Measurements from ENCODE around the gene ITPR1.

ITPR1 gene

GRCh38 chr3:4528819-4529600 lies 35.9 kb downstream of the ITPR1 start:
- DNase-seq (ENCODE audit: extremely low read depth, low read depth), result no peak
- no peak for TF ChIP-seq CTCF (IDR thresholded peaks at IDR 0.05; ENCODE audit: low read depth, low read length)

DNA sequence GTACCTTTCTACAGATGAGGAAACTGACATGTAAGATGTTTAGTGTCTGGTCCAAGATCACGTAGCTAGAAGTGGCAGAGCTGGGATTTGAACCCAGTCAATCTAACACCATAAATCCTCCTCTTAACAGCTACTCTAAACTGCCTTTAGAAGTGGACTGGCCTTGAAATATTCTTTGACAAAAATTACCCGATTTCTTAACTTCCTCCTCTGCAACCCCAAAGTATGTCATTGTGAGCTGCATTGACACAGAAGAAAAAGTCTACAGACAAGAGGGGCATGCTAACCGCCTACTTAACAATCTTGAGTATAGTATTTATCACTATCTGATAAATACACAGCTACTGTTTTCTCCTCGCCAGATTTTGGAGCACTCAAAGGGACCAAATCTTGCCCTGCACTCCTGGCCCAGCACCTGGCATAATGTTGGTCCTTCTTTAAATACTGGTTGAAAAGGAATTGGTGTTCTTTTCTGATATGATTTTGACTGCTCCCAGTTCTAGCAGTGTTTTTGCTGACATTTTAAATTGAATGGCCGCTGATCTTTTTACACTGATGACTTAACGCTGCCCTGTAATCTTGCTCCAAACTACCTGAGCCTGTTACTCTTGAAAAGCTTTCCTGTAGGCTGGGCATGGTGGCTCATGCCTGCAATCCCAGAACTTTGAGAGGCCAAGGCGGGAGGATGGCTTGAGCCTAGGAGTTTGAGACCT lies 36.9 kb downstream of the ITPR1 start:
- TF ChIP-seq CTCF (IDR thresholded peaks at IDR 0.05; ENCODE audit: low read depth, low read length), result no peak
- DNase-seq (ENCODE audit: extremely low read depth, low read depth), result no peak

DNA sequence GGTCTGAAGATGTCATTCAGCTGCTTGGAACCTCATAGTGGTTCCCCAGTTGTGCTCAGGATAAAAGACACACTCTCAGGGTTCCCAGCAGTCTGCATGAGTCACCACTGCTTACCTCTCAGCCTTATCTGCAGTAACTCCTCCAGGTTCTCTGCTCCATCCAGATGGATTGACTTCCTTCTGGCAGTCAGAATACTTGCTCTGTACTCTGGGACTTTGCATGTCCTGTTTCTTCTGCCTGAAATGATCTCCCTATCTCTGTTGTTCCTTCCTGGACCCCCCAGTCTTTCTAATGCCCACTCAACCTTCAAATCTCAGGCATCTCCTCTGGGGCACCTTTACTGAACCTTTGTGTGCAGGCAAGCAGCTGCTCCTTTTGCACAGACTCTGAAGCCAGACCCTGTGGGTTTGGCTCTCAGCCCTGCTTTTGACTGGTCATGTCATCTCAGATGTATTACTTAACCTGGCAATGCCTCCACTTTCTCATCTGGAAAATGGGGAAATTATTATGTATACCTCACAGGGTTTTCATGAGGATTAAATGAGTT lies 38.4 kb downstream of the ITPR1 start:
- no peak for DNase-seq (ENCODE audit: extremely low read depth, low read depth)
- no peak for TF ChIP-seq CTCF (IDR thresholded peaks at IDR 0.05; ENCODE audit: low read depth, low read length)

GRCh38 chr3:4532535-4533112 lies 39.5 kb downstream of the ITPR1 start:
- TF ChIP-seq CTCF (IDR thresholded peaks at IDR 0.05; ENCODE audit: low read depth, low read length), result no peak
- no peak for DNase-seq (ENCODE audit: extremely low read depth, low read depth)

DNA sequence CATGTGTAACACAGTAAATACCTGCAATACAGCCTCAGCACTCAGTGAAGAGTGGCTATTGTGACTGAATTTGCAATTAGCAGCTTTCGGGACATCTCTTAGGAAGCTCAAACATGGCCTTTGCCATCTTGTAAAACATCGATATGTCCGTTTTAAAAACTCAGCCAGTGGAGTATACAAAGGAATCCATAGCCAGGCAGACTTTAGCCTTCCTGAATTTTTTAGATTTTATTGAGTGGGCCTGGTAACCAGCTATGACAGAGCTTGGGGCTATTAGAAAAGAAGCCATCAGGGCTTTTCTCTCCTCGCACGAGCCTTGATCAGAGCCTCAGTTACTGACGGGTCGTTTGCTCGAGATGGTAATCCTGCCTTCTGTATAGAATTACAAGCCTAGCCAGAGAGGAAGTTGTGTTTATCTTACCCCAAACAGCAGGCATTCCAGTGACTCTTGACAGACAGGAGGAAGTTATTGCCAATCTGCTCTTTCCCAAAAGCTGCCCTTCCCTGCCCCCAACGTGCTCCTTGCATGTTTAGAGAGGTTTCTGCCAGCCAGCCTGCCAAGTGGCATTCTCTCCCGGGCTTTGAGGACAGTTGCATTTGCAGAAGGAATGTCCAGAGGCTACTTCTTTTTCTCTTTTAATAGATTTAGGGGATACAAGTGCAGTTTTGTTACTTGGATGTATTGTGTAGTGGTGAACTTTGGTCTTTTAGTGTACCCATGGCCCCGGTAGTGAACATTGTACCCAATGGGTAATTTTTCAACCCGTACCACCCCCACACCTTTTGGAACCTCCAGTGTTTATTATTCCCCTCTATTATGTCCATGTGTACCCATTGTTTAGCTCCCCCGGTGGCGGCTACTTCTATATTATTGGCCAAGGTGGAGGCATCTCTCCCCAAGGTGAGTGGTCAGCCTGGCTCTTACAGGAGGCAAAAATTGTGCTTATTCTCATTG lies 40.6 kb downstream of the ITPR1 start:
- TF ChIP-seq CTCF (IDR thresholded peaks at IDR 0.05; ENCODE audit: low read depth, low read length), result no peak
- DNase-seq (ENCODE audit: extremely low read depth, low read depth), result no peak

GRCh38 chr3:4534906-4535305 lies 41.8 kb downstream of the ITPR1 start:
- TF ChIP-seq CTCF (IDR thresholded peaks at IDR 0.05; ENCODE audit: low read depth, low read length), result no peak

More at GRCh38 chr3:4534906-4535305, 41.8 kb downstream of the ITPR1 start:
- no peak for DNase-seq (ENCODE audit: extremely low read depth, low read depth)
